GM12878 (cell line): ENCODE data around the gene S1PR4. TPM values are rescaled to one million over a fixed set of nuclear protein-coding genes. Genes with fewer than 3 reads are reported as not detected.
A peak's percentile ranks its signal among the peaks of the same experiment; 100 is the strongest.

Experiments
- ASH2L ChIP-seq: fragments of 300-600, 200-600 bp; sonication (generic); IDR thresholded peaks from 2 replicates; pipeline ENCODE4 v1.6.1; 2017; ENCODE audit warnings: low read depth, mild to moderate bottlenecking, borderline replicate concordance
- ATF2 ChIP-seq: IDR thresholded peaks from 2 replicates; pipeline ENCODE4 v1.6.1; 2012; ENCODE audit warnings: low read length, inconsistent platforms
- CHD1 ChIP-seq: IDR thresholded peaks from 2 replicates; pipeline ENCODE4 v1.6.1; 2012; ENCODE audit warnings: low read depth, low read length, improper control_type of control experiment
- GABPA ChIP-seq: IDR thresholded peaks from 2 replicates; pipeline ENCODE4 v1.6.1; 2014; ENCODE audit warnings: antibody characterized with exemption, low read depth, mild to moderate bottlenecking, inconsistent platforms
- HDAC6 ChIP-seq: fragments of 200-600 bp; sonication (generic); IDR thresholded peaks from one replicate; pipeline ENCODE4 v1.8.0; 2017; ENCODE audit warnings: antibody characterized with exemption; ENCODE audit not compliant: unreplicated experiment
- HSF1 ChIP-seq: fragments of 150-350 bp; IDR thresholded peaks from 2 replicates; pipeline ENCODE4 v1.6.1; 2014; ENCODE audit warnings: mild to moderate bottlenecking, low read depth, low read length
- LARP7 ChIP-seq: fragments of 450-650 bp; IDR thresholded peaks from 2 replicates; pipeline ENCODE4 v1.6.1; 2017; ENCODE audit warnings: mild to moderate bottlenecking
- MEF2B ChIP-seq: fragments of 450-650 bp; IDR thresholded peaks from 2 replicates; pipeline ENCODE4 v1.6.1; 2018; ENCODE audit warnings: mild to moderate bottlenecking, moderate library complexity; ENCODE audit not compliant: partially characterized antibody, poor library complexity, severe bottlenecking
- NFXL1 ChIP-seq: fragments of 450-650 bp; IDR thresholded peaks from 2 replicates; pipeline ENCODE4 v1.6.1; 2017; ENCODE audit warnings: antibody characterized with exemption, mild to moderate bottlenecking, borderline replicate concordance
- NFYB ChIP-seq: IDR thresholded peaks from 2 replicates; pipeline ENCODE4 v1.6.1; 2011; ENCODE audit warnings: low read depth, mild to moderate bottlenecking, low read length, improper control_type of control experiment, moderate library complexity; ENCODE audit not compliant: insufficient read depth
- POLR2AphosphoS5 ChIP-seq: IDR thresholded peaks from 2 replicates; pipeline ENCODE4 v1.6.1; 2011; ENCODE audit warnings: mild to moderate bottlenecking, low read length, inconsistent platforms
- RUNX3 ChIP-seq: IDR thresholded peaks from 2 replicates; pipeline ENCODE4 v1.6.1; 2012; ENCODE audit warnings: low read length, inconsistent platforms
- SP1 ChIP-seq: IDR thresholded peaks from one replicate; pipeline ENCODE4 v1.6.1; 2011; ENCODE audit warnings: low read depth, low read length
- SREBF1 ChIP-seq: IDR thresholded peaks from 2 replicates; pipeline ENCODE4 v1.6.1; 2012; ENCODE audit warnings: mild to moderate bottlenecking, low read length
- SUPT20H ChIP-seq: IDR thresholded peaks from 2 replicates; pipeline ENCODE4 v1.6.1; 2011; ENCODE audit warnings: low read depth, mild to moderate bottlenecking, low read length, moderate library complexity, borderline replicate concordance; ENCODE audit not compliant: control insufficient read depth
- TBL1XR1 ChIP-seq: IDR thresholded peaks from 2 replicates; pipeline ENCODE4 v1.6.1; 2012; ENCODE audit warnings: low read depth, low read length, improper control_type of control experiment
- TCF3 ChIP-seq: IDR thresholded peaks from 2 replicates; pipeline ENCODE4 v1.6.1; 2012; ENCODE audit warnings: low read depth, mild to moderate bottlenecking, low read length, borderline replicate concordance; ENCODE audit not compliant: insufficient read depth
- YBX1 ChIP-seq: fragments of 450-650 bp; IDR thresholded peaks from 2 replicates; pipeline ENCODE4 v1.6.1; 2016; ENCODE audit warnings: antibody characterized with exemption
- ZSCAN29 ChIP-seq: fragments of 450-650 bp; IDR thresholded peaks from 2 replicates; pipeline ENCODE4 v1.6.1; 2017; ENCODE audit warnings: mild to moderate bottlenecking, moderate library complexity
- polyA plus RNA-seq, 11 experiments: library from polyadenylated mRNA; depleted of rRNA in 4 of 11; unstranded in 6 of 11; stranded (reverse) in 5 of 11; fragments of >200 nt; fragmentation: Nextera tagmentation in 4 of 11; fragmentation: Illumina TruSeq in 1 of 11; extraction: Ambion mirVana in 4 of 11; extraction: Trizol in 1 of 11; gene quantifications; 1 replicate in 1 of 11; 2 replicates in 10 of 11; pipeline versions ENCODE4 v1.2.1 to v1.2.3, GENCODE V29; 2011 to 2016; ENCODE audit warnings: inconsistent platforms in 2 of 11, missing spikeins in 2 of 11, low read depth in 1 of 11
- total RNA-seq, 4 experiments: library from RNA; depleted of rRNA in 3 of 4; stranded (reverse); fragments of >200 nt in 3 of 4; fragmentation: Illumina TruSeq in 1 of 4; extraction: Trizol in 1 of 4; gene quantifications; 2 replicates each; pipeline versions ENCODE4 v1.2.1 to v1.2.3, GENCODE V29; 2013 to 2021
- TF ChIP-seq, protein P1 (sequence below): fragments of 450-650 bp; conservative IDR thresholded peaks from 2 replicates; pipeline ENCODE4 v1.6.1; 2017; ENCODE audit warnings: mild to moderate bottlenecking, moderate library complexity
- TF ChIP-seq, protein P2 (sequence below): fragments of 450-650 bp; formaldehyde crosslinking; IDR thresholded peaks from 2 replicates; pipeline ENCODE4 v1.4.0; 2022; ENCODE audit warnings: mild to moderate bottlenecking, moderate library complexity
- TF ChIP-seq, protein P3 (sequence below): fragments of 450-650 bp; IDR thresholded peaks from 2 replicates; pipeline ENCODE4 v1.6.1; 2017; ENCODE audit warnings: borderline replicate concordance

The S1PR4 gene
- total and polyA plus RNA-seq, 10 of the 15 experiments (the other 5 are each of a cell fraction or from before 2014, with no cell fraction given): 0.19 to 57.7 (median 32.4) TPM; not detected in 1

DNA sequence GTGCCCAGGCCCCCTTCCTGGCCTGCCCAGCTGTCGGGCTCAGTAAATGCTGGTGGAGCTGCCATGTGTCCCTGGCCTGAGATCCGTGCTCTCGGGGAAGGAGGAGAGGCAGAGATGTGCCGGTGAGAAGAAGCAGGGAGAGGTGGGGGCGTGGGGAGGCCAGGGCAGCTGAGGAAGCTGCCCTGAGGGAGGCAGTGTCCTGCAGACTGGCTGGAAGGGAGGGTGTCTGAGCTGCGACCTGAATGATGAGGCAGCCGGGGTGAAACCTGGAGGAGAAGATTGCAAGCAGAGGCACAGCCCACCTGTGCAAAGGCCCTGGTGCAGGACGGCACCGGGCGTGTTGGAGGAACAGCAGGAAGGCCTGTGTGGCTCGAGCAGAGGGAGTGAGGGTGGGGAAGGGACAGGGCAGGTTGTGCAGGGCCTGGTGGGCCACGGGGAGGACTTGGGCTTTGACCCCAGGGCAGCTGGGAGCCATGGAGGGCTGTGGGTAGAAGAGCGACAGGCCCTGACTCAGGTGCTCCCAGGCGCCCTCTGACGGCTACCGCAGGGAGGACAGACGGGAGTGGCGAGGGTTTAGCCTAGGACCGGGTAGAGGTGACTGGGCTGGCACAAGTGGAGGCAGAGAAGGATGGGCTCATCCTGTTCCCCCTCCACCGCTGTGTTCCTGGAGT is 31.9 kb downstream of the S1PR4 start (continued):
- TF ChIP-seq HDAC6: no peak
- no peak for TF ChIP-seq TBL1XR1
- TF ChIP-seq, protein P1, sequence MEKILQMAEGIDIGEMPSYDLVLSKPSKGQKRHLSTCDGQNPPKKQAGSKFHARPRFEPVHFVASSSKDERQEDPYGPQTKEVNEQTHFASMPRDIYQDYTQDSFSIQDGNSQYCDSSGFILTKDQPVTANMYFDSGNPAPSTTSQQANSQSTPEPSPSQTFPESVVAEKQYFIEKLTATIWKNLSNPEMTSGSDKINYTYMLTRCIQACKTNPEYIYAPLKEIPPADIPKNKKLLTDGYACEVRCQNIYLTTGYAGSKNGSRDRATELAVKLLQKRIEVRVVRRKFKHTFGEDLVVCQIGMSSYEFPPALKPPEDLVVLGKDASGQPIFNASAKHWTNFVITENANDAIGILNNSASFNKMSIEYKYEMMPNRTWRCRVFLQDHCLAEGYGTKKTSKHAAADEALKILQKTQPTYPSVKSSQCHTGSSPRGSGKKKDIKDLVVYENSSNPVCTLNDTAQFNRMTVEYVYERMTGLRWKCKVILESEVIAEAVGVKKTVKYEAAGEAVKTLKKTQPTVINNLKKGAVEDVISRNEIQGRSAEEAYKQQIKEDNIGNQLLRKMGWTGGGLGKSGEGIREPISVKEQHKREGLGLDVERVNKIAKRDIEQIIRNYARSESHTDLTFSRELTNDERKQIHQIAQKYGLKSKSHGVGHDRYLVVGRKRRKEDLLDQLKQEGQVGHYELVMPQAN: no peak
- TF ChIP-seq HSF1: no peak
- TF ChIP-seq SUPT20H: no peak
- TF ChIP-seq NFXL1: no peak
- no peak for TF ChIP-seq POLR2AphosphoS5
- no peak for TF ChIP-seq ASH2L
- TF ChIP-seq RUNX3: peak; percentile 57; the same call in 1 of the 2 replicates
- no peak for TF ChIP-seq TCF3
- no peak for TF ChIP-seq ATF2
- no peak for TF ChIP-seq CHD1
- TF ChIP-seq MEF2B: no peak
- no peak for TF ChIP-seq SREBF1
- no peak for TF ChIP-seq YBX1
- TF ChIP-seq GABPA: no peak
- TF ChIP-seq LARP7: no peak
- TF ChIP-seq NFYB: no peak
- TF ChIP-seq, protein P2, sequence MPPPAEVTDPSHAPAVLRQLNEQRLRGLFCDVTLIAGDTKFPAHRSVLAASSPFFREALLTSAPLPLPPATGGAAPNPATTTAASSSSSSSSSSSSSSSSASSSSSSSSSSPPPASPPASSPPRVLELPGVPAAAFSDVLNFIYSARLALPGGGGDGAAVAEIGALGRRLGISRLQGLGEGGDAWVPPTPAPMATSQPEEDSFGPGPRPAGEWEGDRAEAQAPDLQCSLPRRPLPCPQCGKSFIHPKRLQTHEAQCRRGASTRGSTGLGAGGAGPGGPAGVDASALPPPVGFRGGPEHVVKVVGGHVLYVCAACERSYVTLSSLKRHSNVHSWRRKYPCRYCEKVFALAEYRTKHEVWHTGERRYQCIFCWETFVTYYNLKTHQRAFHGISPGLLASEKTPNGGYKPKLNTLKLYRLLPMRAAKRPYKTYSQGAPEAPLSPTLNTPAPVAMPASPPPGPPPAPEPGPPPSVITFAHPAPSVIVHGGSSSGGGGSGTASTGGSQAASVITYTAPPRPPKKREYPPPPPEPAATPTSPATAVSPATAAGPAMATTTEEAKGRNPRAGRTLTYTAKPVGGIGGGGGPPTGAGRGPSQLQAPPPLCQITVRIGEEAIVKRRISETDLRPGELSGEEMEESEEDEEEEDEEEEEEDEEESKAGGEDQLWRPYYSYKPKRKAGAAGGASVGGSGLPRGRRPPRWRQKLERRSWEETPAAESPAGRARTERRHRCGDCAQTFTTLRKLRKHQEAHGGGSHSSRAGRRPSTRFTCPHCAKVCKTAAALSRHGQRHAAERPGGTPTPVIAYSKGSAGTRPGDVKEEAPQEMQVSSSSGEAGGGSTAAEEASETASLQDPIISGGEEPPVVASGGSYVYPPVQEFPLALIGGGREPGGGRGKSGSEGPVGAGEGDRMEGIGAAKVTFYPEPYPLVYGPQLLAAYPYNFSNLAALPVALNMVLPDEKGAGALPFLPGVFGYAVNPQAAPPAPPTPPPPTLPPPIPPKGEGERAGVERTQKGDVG (CRISPR knock-in tag): no peak
- TF ChIP-seq SP1: no peak
- TF ChIP-seq ZSCAN29: no peak
- TF ChIP-seq, protein P3, sequence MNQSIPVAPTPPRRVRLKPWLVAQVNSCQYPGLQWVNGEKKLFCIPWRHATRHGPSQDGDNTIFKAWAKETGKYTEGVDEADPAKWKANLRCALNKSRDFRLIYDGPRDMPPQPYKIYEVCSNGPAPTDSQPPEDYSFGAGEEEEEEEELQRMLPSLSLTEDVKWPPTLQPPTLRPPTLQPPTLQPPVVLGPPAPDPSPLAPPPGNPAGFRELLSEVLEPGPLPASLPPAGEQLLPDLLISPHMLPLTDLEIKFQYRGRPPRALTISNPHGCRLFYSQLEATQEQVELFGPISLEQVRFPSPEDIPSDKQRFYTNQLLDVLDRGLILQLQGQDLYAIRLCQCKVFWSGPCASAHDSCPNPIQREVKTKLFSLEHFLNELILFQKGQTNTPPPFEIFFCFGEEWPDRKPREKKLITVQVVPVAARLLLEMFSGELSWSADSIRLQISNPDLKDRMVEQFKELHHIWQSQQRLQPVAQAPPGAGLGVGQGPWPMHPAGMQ: no peak
